Mucosa of gallbladder (tissue), 1 donor: ENCODE data around the gene FAHD1. TPM values are rescaled to one million over a fixed set of nuclear protein-coding genes. Genes with fewer than 3 reads are reported as not detected.

Source experiments
- total RNA-seq: library from RNA; stranded (reverse); gene quantifications from one replicate; pipeline ENCODE4 v1.2.1, GENCODE V29; 2021
- donor health status: DM: no; HTN: no; CAD: no.

FAHD1 gene
- total RNA-seq, 1 donor from 2014 or later, result 49.6 TPM

Other genes starting within 250 kb of the FAHD1 start
- gene IFT140, start 215.1 kb upstream of the FAHD1 start, total RNA-seq, result 48.5 TPM
- gene CRAMP1, start 214.8 kb upstream of the FAHD1 start, total RNA-seq, result 21.1 TPM
- 62.7 TPM for gene JPT2, start 148.9 kb upstream of the FAHD1 start, total RNA-seq
- gene MAPK8IP3, start 121.0 kb upstream of the FAHD1 start, total RNA-seq, result 94.1 TPM
- gene NME3, start 55.7 kb upstream of the FAHD1 start, total RNA-seq, result 129 TPM
- gene EME2, start 54.4 kb upstream of the FAHD1 start, total RNA-seq, result 31.9 TPM
- 87.7 TPM for gene MRPS34, start 54.1 kb upstream of the FAHD1 start, total RNA-seq
- 57.9 TPM for gene SPSB3, start 44.6 kb upstream of the FAHD1 start, total RNA-seq
- 54.4 TPM for gene NUBP2, start 44.2 kb upstream of the FAHD1 start, total RNA-seq
- 29.3 TPM for gene IGFALS, start 33.5 kb upstream of the FAHD1 start, total RNA-seq
- 82.2 TPM for gene HAGH, start 381 bp upstream of the FAHD1 start, total RNA-seq
- 0.17 TPM for gene MEIOB, start 45.0 kb downstream of the FAHD1 start, total RNA-seq
- gene HS3ST6, start 91.2 kb downstream of the FAHD1 start, total RNA-seq, result not detected
- 41.2 TPM for gene MSRB1, start 116.0 kb downstream of the FAHD1 start, total RNA-seq
- not detected for gene RPL3L, start 127.5 kb downstream of the FAHD1 start, total RNA-seq
- 145 TPM for gene NDUFB10, start 132.3 kb downstream of the FAHD1 start, total RNA-seq
- 1,121 TPM for gene RPS2, start 137.6 kb downstream of the FAHD1 start, total RNA-seq
- not detected for gene RNF151, start 139.7 kb downstream of the FAHD1 start, total RNA-seq
- gene TBL3, start 144.8 kb downstream of the FAHD1 start, total RNA-seq, result 32.5 TPM
- 2.7 TPM for gene NOXO1, start 154.3 kb downstream of the FAHD1 start, total RNA-seq
- gene GFER, start 157.0 kb downstream of the FAHD1 start, total RNA-seq, result 34.3 TPM
- 1.4 TPM for gene SYNGR3, start 162.8 kb downstream of the FAHD1 start, total RNA-seq
- 42.1 TPM for gene ZNF598, start 182.6 kb downstream of the FAHD1 start, total RNA-seq
- gene NPW, start 192.6 kb downstream of the FAHD1 start, total RNA-seq, result 1.6 TPM
- gene NHERF2, start 199.7 kb downstream of the FAHD1 start, total RNA-seq, result 121 TPM
- 33.9 TPM for gene NTHL1, start 220.6 kb downstream of the FAHD1 start, total RNA-seq
- gene TSC2, start 220.8 kb downstream of the FAHD1 start, total RNA-seq, result 185 TPM